ENCODE data around the gene ARID2. TPM values are rescaled to one million over a fixed set of nuclear protein-coding genes. Genes with fewer than 3 reads are reported as not detected.

The ARID2 gene
- total RNA-seq, 1 donor from 2014 or later, result 53.6 TPM

DNA sequence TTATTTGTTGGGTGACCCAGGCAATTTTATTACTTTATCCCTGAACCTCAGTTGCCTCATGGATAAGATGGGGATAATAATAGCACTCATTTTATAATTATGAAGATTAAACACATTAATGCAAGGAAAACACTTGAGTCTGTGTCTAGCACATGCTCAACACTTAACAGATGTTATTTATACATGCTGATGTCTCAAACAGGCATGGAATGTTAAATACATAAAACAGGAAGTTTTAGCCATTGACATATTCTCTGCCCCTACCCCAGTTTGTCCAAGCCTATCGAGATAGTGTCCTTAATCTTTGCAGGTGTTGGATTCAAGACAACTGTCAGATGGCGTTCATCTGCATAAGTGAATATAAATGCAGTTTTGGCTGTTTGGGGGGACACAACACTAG, 151.0 kb downstream of the ARID2 start:
- H3K27ac Mint-ChIP-seq (ENCODE audit: unreplicated experiment), result no peak overlapping the region
- H3K4me3 Mint-ChIP-seq, result no peak overlapping the region
- no peaks in the 10 kb centered on the region for H3K27me3 Mint-ChIP-seq (ENCODE audit: low read depth)
- peaks cover 36% of the 10 kb centered on the region for H3K36me3 Mint-ChIP-seq (ENCODE audit: low read depth)
- peaks cover 33% of the 10 kb centered on the region for H3K4me1 Mint-ChIP-seq
- no peak for TF ChIP-seq CTCF (conservative IDR thresholded peaks at IDR 0.05)
- DNase-seq (ENCODE audit: low read depth, low spot score), result no peak
- H3K9me3 Mint-ChIP-seq, result peaks cover 6% of the 10 kb centered on the region

DNA sequence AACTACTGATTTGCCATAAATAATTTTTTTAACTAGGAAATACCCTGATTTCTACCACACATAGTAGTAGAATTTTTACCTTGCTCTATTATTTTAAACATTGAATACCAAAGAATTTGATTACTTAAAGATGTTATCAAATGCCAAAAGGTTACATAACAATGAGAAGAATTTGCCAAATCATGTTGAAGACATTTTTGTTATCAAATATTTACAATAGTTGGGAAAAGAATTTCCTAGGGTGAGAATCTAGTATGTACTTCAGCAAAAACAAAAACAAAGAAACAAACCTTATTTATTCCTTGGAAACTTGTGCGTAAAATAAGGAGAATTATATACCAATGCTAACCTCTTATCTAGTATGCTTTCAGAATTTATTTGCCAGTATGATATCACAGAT, 153.7 kb downstream of the ARID2 start:
- Mint-ChIP-seq H3K27me3 (ENCODE audit: low read depth) (no peaks in the 10 kb centered on the region), H3K27ac (ENCODE audit: unreplicated experiment) (no peak overlapping the region), H3K4me1 (peaks cover 26% of the 10 kb centered on the region), H3K36me3 (ENCODE audit: low read depth) (peaks cover 31% of the 10 kb centered on the region), H3K4me3 (no peak overlapping the region), H3K9me3 (peaks cover 6% of the 10 kb centered on the region)
- no peak for DNase-seq (ENCODE audit: low read depth, low spot score)
- TF ChIP-seq CTCF (conservative IDR thresholded peaks at IDR 0.05), result no peak

GRCh38 chr12:45886685-45887084, 157.2 kb downstream of the ARID2 start:
- Mint-ChIP-seq H3K27me3 (ENCODE audit: low read depth) (no peaks in the 10 kb centered on the region), H3K9me3 (no peaks in the 10 kb centered on the region), H3K36me3 (ENCODE audit: low read depth) (peaks cover 25% of the 10 kb centered on the region), H3K4me3 (no peak overlapping the region), H3K4me1 (peaks cover 3% of the 10 kb centered on the region), H3K27ac (ENCODE audit: unreplicated experiment) (no peak overlapping the region)
- DNase-seq (ENCODE audit: low read depth, low spot score), result no peak
- no peak for TF ChIP-seq CTCF (conservative IDR thresholded peaks at IDR 0.05)

- Mint-ChIP-seq H3K36me3 (ENCODE audit: low read depth) (peaks cover 23% of the 10 kb centered on the region), H3K27me3 (ENCODE audit: low read depth) (no peaks in the 10 kb centered on the region), H3K9me3 (no peaks in the 10 kb centered on the region), H3K4me1 (no peaks in the 10 kb centered on the region), H3K27ac (ENCODE audit: unreplicated experiment) (no peak overlapping the region), H3K4me3 (no peak overlapping the region)
- no peak for DNase-seq (ENCODE audit: low read depth, low spot score)
- no peak for TF ChIP-seq CTCF (conservative IDR thresholded peaks at IDR 0.05)
These were observed 158.0 kb downstream of the ARID2 start for GRCh38 chr12:45887544-45887943.

DNA sequence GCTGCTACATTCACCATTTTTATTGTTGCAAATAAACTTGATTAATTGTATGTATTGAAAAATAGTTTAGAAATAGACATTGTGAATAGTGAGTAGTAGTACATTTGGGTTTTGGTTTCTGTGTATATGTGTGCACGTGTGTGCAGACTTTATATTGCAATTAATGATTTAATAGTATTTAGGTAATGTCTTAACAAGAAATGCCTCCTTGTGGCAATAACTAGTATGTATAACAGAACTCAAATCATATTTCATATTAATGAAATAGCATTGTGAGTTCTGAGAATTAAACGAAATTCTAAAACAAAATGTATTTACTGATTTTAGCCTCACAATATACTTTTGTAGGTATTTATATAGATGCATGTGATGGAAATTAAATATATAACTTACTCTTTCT, 160.8 kb downstream of the ARID2 start:
- Mint-ChIP-seq H3K4me1 (peaks cover 5% of the 10 kb centered on the region), H3K27ac (ENCODE audit: unreplicated experiment) (no peak overlapping the region), H3K27me3 (ENCODE audit: low read depth) (no peaks in the 10 kb centered on the region), H3K36me3 (ENCODE audit: low read depth) (peaks cover 24% of the 10 kb centered on the region), H3K4me3 (no peak overlapping the region), H3K9me3 (no peaks in the 10 kb centered on the region)
- peak; percentile 29 for TF ChIP-seq CTCF (conservative IDR thresholded peaks at IDR 0.05)
- no peak for DNase-seq (ENCODE audit: low read depth, low spot score)

DNA sequence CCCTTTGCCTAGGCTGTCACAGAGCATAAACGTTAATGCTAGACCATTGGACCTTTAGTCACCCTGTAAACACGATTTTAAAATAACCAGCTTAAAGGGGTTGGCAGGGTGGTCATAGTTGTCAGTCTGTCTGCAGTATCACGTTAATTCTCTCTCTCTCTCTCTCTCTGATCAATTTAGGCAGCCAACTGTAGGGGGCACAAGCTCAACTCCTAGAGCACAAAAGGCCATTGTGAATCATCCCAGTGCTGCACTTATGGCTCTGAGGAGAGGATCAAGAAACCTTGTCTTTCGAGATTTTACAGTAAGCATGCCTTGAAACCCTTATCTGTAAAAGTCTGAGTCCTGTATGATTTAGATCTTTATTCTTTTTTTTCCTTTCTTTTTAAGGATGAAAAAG, 163.7 kb downstream of the ARID2 start:
- H3K36me3 Mint-ChIP-seq (ENCODE audit: low read depth), result peaks cover 30% of the 10 kb centered on the region
- H3K4me1 Mint-ChIP-seq, result peaks cover 5% of the 10 kb centered on the region
- no peaks in the 10 kb centered on the region for H3K27me3 Mint-ChIP-seq (ENCODE audit: low read depth)
- peak overlapping the region; percentile 29 for H3K27ac Mint-ChIP-seq (ENCODE audit: unreplicated experiment)
- H3K9me3 Mint-ChIP-seq, result peaks cover 4% of the 10 kb centered on the region
- no peak for TF ChIP-seq CTCF (conservative IDR thresholded peaks at IDR 0.05)
- H3K4me3 Mint-ChIP-seq, result no peak overlapping the region
- DNase-seq (ENCODE audit: low read depth, low spot score), result peak; percentile 18

All from neural crest cell (in vitro differentiated cells).